Suprapubic skin (tissue), 4 donors: ENCODE measurements around the gene MARCHF3.

Experiments used
- CTCF ChIP-seq, 2 donors: fragments of 200-600 bp in 1 of 2; fragments of 450-650 bp in 1 of 2; sonication (generic) in 1 of 2; IDR thresholded peaks; one replicate each; pipeline ENCODE4 v1.5.1; 2016 to 2019; ENCODE audit warnings: antibody characterized with exemption in 2 of 2, mild to moderate bottlenecking in 1 of 2, moderate library complexity in 1 of 2
- POLR2A ChIP-seq, 2 donors: fragments of 450-650 bp; IDR thresholded peaks; one replicate each; pipeline ENCODE4 v1.6.1; 2017; ENCODE audit warnings: antibody characterized with exemption in 2 of 2, mild to moderate bottlenecking in 2 of 2, moderate library complexity in 2 of 2
- POLR2AphosphoS5 ChIP-seq, 3 donors: sonication (generic); formaldehyde crosslinking; IDR thresholded peaks; one replicate each; pipeline ENCODE4 v1.6.1; 2017; ENCODE audit warnings: antibody characterized with exemption in 3 of 3

DNA sequence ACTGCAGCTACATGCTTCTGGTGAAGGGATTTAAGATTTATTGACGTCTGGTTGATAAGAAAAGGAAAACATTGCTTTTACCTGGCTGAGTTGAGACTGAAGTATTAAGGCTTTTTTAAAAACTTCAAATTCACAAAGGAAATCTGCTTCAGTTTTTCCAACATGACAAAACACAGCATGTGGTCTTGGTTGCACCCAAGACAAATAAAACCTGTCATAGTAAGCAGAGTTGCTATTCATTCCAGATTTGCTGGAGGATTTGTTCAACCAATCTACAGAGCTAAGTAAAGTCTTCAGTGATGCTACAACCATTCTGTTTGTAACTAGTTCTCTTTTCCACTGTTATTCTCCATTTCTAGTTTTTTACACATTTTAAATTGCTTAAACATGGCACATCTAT is 31.6 kb upstream of the MARCHF3 start:
- TF ChIP-seq POLR2AphosphoS5 (IDR thresholded peaks at IDR 0.05) (no peak), CTCF (IDR thresholded peaks at IDR 0.05) (no peak), POLR2A (IDR thresholded peaks at IDR 0.05) (no peak)
